CD4-positive, alpha-beta T cell treated with Interleukin-6 at 100 ng/mL for 8 hours (primary cell): Measurements from ENCODE around the gene DCTN1.

ENCODE experiments used
- DNase-seq: peaks from one replicate; pipeline ENCODE4 v3.0.0-alpha.2; 2020; ENCODE audit warnings: mixed read lengths, low spot score

The DCTN1 gene

GRCh38 chr2:74321737-74322136 is 58.4 kb downstream of the DCTN1 start:
- no peak for DNase-seq

DNA sequence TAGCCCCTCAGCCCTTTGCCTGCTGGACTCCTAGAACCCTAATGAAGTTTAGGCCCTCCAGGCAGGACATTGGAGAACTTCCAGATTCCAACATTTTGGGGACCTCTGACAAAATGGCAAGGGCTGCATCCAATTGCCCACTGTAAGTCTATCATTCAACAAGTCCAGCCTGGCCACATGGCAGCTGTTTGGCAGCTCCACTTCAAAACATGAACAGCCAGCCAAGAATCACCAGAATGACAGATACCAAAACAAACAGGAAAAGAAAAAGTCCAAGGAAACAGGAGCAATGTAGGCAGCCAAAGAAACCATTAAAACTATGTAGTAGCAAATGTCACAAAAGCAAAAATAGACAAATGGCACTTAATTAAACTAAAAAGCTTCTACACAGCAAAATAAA is 62.4 kb downstream of the DCTN1 start:
- DNase-seq: no peak

DNA sequence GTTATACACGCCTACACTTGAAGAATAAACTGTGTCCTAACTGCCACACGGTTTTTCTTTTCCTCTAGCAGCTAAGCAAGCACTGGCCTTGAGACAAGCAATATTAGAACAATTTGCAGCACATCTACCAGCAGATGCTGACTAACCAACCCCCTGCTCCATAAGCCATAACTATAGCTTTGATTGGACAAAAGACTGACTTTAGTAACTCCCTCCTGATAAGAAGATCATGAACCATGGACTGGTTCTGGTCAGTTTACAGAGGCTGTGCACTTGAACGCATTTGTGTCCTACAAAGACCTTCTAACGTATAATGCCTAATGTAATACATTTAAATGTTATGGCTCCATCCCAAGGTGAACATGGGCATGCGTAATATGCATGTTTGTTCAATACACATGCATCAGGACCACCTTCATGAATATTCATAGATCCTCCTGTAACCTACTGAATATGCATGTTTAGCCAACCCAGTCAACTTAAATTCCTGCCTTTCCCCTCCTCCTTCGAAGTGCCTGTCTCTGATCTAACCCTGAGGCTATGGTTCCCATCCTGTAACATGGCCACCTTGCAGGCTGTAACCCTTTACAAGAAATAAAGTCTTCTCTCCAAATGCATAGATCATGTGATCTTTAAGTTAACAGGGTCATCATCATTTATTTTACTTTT is 63.4 kb downstream of the DCTN1 start:
- DNase-seq: no peak

GRCh38 chr2:74314107-74314506 is 66.0 kb downstream of the DCTN1 start:
- no peak for DNase-seq

DNA sequence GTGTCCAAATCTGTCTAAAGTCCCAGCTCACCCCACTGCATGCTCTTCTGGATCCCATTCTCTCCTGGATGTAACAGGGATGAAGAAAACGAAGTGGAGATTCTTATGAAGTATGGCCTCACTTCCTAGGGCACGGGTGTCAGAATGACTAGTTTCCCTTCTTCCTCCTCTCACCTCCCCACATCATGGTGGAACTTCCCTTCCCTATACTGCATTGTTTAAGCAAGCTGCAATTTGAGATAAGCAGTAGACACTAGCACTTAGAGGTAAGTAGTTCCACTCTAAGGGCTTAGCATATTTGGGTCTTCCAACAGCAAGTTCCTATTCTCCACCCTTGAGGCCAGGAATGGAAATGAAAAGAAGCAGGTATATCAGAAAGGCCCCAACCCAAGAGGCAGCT is 66.6 kb downstream of the DCTN1 start:
- DNase-seq: no peak

DNA sequence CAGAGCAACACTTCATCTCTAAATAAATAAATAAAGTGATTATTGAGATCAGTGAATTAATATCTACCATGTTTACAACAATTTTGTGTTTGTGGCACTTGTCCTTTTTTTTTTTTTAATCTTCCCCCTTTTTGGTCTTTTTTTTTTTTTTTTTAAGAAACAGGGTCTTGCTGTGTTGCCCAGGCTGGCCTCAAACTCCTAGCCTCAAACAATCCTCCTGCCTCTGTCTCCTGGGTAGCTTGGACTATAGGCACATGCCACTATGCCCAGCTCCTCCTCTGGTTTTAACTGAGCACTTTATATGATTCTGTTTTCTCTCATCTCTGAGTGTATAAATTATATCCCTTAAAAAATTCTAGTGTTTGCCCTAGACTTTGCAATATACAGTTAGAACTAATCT is 67.2 kb downstream of the DCTN1 start:
- DNase-seq: no peak
